ENCODE measurements around the gene ELF2.
"Not testable (repeated sequence)": the region's sequence is repeated elsewhere in the genome, so short reads cannot be mapped to it uniquely, and the experiment has no call there.

The ELF2 gene

GRCh38 chr4:139131209-139131870 is 45.7 kb downstream of the ELF2 start:
- H3K4me3 ChIP-seq (ENCODE audit: low read depth, low read length) = no peak overlapping the region
- no peak for DNase-seq (ENCODE audit: low read depth)
- in situ Hi-C loops (cut with HindIII; ENCODE audit: low sequenced_read_pairs) = no loop called here
- TF ChIP-seq CTCF (IDR thresholded peaks at IDR 0.05; ENCODE audit: low read depth, low read length, missing control alignments) = no peak

GRCh38 chr4:139129206-139129605 is 47.8 kb downstream of the ELF2 start:
- H3K4me3 ChIP-seq (ENCODE audit: low read depth, low read length) = no peak overlapping the region
- TF ChIP-seq CTCF (IDR thresholded peaks at IDR 0.05; ENCODE audit: low read depth, low read length, missing control alignments) = no peak
- DNase-seq (ENCODE audit: low read depth) = no peak
- in situ Hi-C loops (cut with HindIII; ENCODE audit: low sequenced_read_pairs) = no loop called here

- DNase-seq (ENCODE audit: low read depth) = no peak
- TF ChIP-seq CTCF (IDR thresholded peaks at IDR 0.05; ENCODE audit: low read depth, low read length, missing control alignments) = no peak
- no peak overlapping the region for H3K4me3 ChIP-seq (ENCODE audit: low read depth, low read length)
- in situ Hi-C loops (cut with HindIII; ENCODE audit: low sequenced_read_pairs) = no loop called here
Measured at GRCh38 chr4:139126898-139127297, 50.1 kb downstream of the ELF2 start.

GRCh38 chr4:139123910-139124309 is 53.1 kb downstream of the ELF2 start:
- no peak overlapping the region for H3K4me3 ChIP-seq (ENCODE audit: low read depth, low read length)
- in situ Hi-C loops (cut with HindIII; ENCODE audit: low sequenced_read_pairs) = no loop called here
- DNase-seq (ENCODE audit: low read depth) = no peak
- no peak for TF ChIP-seq CTCF (IDR thresholded peaks at IDR 0.05; ENCODE audit: low read depth, low read length, missing control alignments)

GRCh38 chr4:139118365-139118764 is 58.7 kb downstream of the ELF2 start:
- in situ Hi-C loops (cut with HindIII; ENCODE audit: low sequenced_read_pairs) = no loop called here
- TF ChIP-seq CTCF (IDR thresholded peaks at IDR 0.05; ENCODE audit: low read depth, low read length, missing control alignments) = no peak

GRCh38 chr4:139115226-139115625 is 61.8 kb downstream of the ELF2 start:
- no peak for TF ChIP-seq CTCF (IDR thresholded peaks at IDR 0.05; ENCODE audit: low read depth, low read length, missing control alignments)
- DNase-seq (ENCODE audit: low read depth) = no peak
- in situ Hi-C loops (cut with HindIII; ENCODE audit: low sequenced_read_pairs) = no loop called here
- H3K4me3 ChIP-seq (ENCODE audit: low read depth, low read length) = no peak overlapping the region

More at GRCh38 chr4:139118365-139118764, 58.7 kb downstream of the ELF2 start:
- DNase-seq (ENCODE audit: low read depth) = no peak
- no peak overlapping the region for H3K4me3 ChIP-seq (ENCODE audit: low read depth, low read length)

- in situ Hi-C loops (cut with HindIII; ENCODE audit: low sequenced_read_pairs); H3K4me3 ChIP-seq (ENCODE audit: low read depth, low read length); DNase-seq (ENCODE audit: low read depth): not testable (repeated sequence)
Measured at GRCh38 chr4:139114795-139115194, 62.2 kb downstream of the ELF2 start.
